HPDE6-E6E7 (cell line): ENCODE data around the gene KLHDC8A.
"Not testable (repeated sequence)": the region's sequence is repeated elsewhere in the genome, so short reads cannot be mapped to it uniquely, and the experiment has no call there.

ENCODE experiments used
- DNase-seq: peaks from one replicate; pipeline ENCODE4 v3.0.0; 2011; ENCODE audit warnings: missing footprints; ENCODE audit errors: extremely low spot score

The KLHDC8A gene

GRCh38 chr1:205318231-205318991, 38.3 kb downstream of the KLHDC8A start:
- no peak for DNase-seq

- no peak for DNase-seq
These were observed 39.3 kb downstream of the KLHDC8A start for GRCh38 chr1:205317311-205317917.

- DNase-seq = no peak
These were observed 40.6 kb downstream of the KLHDC8A start for GRCh38 chr1:205316161-205316566.

- DNase-seq = no peak
These were observed 41.6 kb downstream of the KLHDC8A start for GRCh38 chr1:205315008-205315618.

- DNase-seq = no peak
These were observed 43.0 kb downstream of the KLHDC8A start for GRCh38 chr1:205313563-205314308.

GRCh38 chr1:205312866-205313562, 43.7 kb downstream of the KLHDC8A start:
- DNase-seq = no peak

- DNase-seq = no peak
These were observed 45.6 kb downstream of the KLHDC8A start for GRCh38 chr1:205310976-205311704.

GRCh38 chr1:205309741-205310140, 47.0 kb downstream of the KLHDC8A start:
- no peak for DNase-seq

- no peak for DNase-seq
These were observed 49.7 kb downstream of the KLHDC8A start for GRCh38 chr1:205306929-205307566.

- DNase-seq = no peak
These were observed 52.0 kb downstream of the KLHDC8A start for GRCh38 chr1:205304695-205305070.

- no peak for DNase-seq
These were observed 52.6 kb downstream of the KLHDC8A start for GRCh38 chr1:205304046-205304694.

GRCh38 chr1:205303247-205303888, 53.4 kb downstream of the KLHDC8A start:
- DNase-seq = no peak

GRCh38 chr1:205301842-205302588, 54.7 kb downstream of the KLHDC8A start:
- no peak for DNase-seq

GRCh38 chr1:205301205-205301821, 55.4 kb downstream of the KLHDC8A start:
- no peak for DNase-seq

- no peak for DNase-seq
These were observed 56.6 kb downstream of the KLHDC8A start for GRCh38 chr1:205300149-205300548.

- peak; percentile 83 for DNase-seq
These were observed 58.3 kb downstream of the KLHDC8A start for GRCh38 chr1:205298191-205298994.

GRCh38 chr1:205297546-205298177, 59.1 kb downstream of the KLHDC8A start:
- not testable (repeated sequence) for DNase-seq
